Measurements from ENCODE around the gene SLC25A13. TPM values are rescaled to one million over a fixed set of nuclear protein-coding genes. Genes with fewer than 3 reads are reported as not detected.

SLC25A13 gene
- polyA plus RNA-seq, 1 of the 3 experiments (the other 2 are of a cell fraction) = 16.0 TPM

DNA sequence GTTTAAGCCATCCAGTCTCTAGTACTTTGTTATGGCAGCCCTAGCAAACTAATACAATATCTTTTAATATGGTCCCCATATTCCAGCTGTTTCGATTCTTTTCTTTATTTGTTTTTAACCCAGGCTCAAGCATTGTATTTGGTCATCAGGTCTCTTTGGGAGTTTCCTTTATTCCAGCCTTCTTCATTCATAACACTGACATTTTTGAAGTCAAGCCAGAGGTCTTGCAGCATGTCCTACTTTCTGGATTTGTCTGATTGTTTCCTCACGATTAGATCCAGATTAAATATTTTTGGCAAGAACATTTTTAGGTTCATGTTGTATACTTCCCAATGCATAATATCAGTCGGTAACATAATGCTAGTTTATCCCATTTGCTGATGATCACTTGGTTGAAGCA is 11.8 kb downstream of the SLC25A13 start:
- H3K9me3 ChIP-seq = no peaks in the 10 kb centered on the region
- peaks cover 65% of the 10 kb centered on the region for H3K79me2 ChIP-seq (ENCODE audit: insufficient read depth)
- ChIA-PET POLR2A (no interaction called here), CTCF (no interaction called here)
- H4K20me1 ChIP-seq (ENCODE audit: insufficient read depth) = peaks cover 85% of the 10 kb centered on the region
- no peak overlapping the region for H3K4me3 ChIP-seq (ENCODE audit: low read depth in 2 of 2, low read length in 1 of 2)
- H3K9ac ChIP-seq = no peak overlapping the region
- 87% methylated on average over 3 of the region's 3 CpGs for WGBS (ENCODE audit: low lambda C conversion rate)
- no peak overlapping the region for H2AFZ ChIP-seq (ENCODE audit: low read depth)
- no peaks in the 10 kb centered on the region for H3K9me2 ChIP-seq
- no peak for TF ChIP-seq SMC3 (IDR thresholded peaks at IDR 0.05; ENCODE audit: low read depth, low read length)
- TF ChIP-seq RFX5 (IDR thresholded peaks at IDR 0.05; ENCODE audit: low read length) = no peak
- TF ChIP-seq GABPA (IDR thresholded peaks at IDR 0.05; ENCODE audit: low read depth) = no peak
- no peak for TF ChIP-seq TEAD4 (IDR thresholded peaks at IDR 0.05; ENCODE audit: borderline replicate concordance, insufficient read depth)
- no peak for TF ChIP-seq YY1 (IDR thresholded peaks at IDR 0.05; ENCODE audit: low read depth)
- TF ChIP-seq, protein P1, sequence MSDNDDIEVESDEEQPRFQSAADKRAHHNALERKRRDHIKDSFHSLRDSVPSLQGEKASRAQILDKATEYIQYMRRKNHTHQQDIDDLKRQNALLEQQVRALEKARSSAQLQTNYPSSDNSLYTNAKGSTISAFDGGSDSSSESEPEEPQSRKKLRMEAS (IDR thresholded peaks at IDR 0.05; ENCODE audit: low read depth) = no peak
- TF ChIP-seq FOXM1 (IDR thresholded peaks at IDR 0.05; ENCODE audit: low read depth) = no peak
- TF ChIP-seq FOXJ3 (CRISPR knock-in tag; IDR thresholded peaks at IDR 0.05) = no peak
- no peak for TF ChIP-seq NFIC (IDR thresholded peaks at IDR 0.05; ENCODE audit: borderline replicate concordance)
- H3K4me1 ChIP-seq (ENCODE audit: control insufficient read depth in 1 of 2, insufficient read depth in 2 of 2, low read depth in 1 of 2, low read length in 1 of 2) = peaks cover 0 to 3% of the 10 kb centered on the region in 2 experiments; a peak in 2 of 4 replicates
- H3K36me3 ChIP-seq (replicated peaks in 1 of 2; ENCODE audit: control insufficient read depth in 1 of 2, insufficient read depth in 2 of 2, low read length in 1 of 2) = peaks cover 0 to 18% of the 10 kb centered on the region in 2 experiments
- H3K4me2 ChIP-seq = no peak overlapping the region
- peaks cover 3% of the 10 kb centered on the region for H3F3A ChIP-seq (replicated peaks; ENCODE audit: insufficient read depth)
- DNase-seq = no peak
- H3K27ac ChIP-seq (ENCODE audit: low read depth in 2 of 2, low read length in 1 of 2) = no peak overlapping the region
- no peaks in the 10 kb centered on the region for H3K27me3 ChIP-seq (ENCODE audit: insufficient read depth)

DNA sequence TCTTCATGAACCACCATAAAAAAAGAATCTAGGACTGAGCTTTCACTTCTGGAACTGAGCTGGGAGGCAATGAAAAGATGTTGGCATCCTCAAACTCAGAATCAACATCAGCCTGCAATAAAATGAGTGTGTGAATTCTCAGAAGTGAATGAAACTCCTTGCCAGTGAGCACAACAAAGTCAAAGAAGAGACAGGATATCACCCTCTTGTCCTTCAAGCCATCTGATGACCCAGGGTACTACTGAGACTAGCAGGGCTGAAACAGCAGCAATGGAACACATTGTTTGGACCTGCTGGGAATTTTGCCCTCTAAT is 13.0 kb downstream of the SLC25A13 start:
- Histone ChIP-seq H2AFZ (ENCODE audit: low read depth) (no peak overlapping the region), H3K9me2 (no peaks in the 10 kb centered on the region), H3K27ac (ENCODE audit: low read depth in 2 of 2, low read length in 1 of 2) (no peak overlapping the region), H4K20me1 (ENCODE audit: insufficient read depth) (peaks cover 87% of the 10 kb centered on the region), H3K27me3 (ENCODE audit: insufficient read depth) (no peaks in the 10 kb centered on the region), H3K4me2 (no peak overlapping the region), H3K4me3 (ENCODE audit: low read depth in 2 of 2, low read length in 1 of 2) (no peak overlapping the region), H3K36me3 (replicated peaks in 1 of 2; ENCODE audit: control insufficient read depth in 1 of 2, insufficient read depth in 2 of 2, low read length in 1 of 2) (peaks cover 0 to 15% of the 10 kb centered on the region in 2 experiments), H3K9me3 (no peaks in the 10 kb centered on the region), H3K79me2 (ENCODE audit: insufficient read depth) (peaks cover 54% of the 10 kb centered on the region; the same call in 1 of the 2 replicates), H3K4me1 (ENCODE audit: control insufficient read depth in 1 of 2, insufficient read depth in 2 of 2, low read depth in 1 of 2, low read length in 1 of 2) (peaks cover 6 to 8% of the 10 kb centered on the region in 2 experiments; a peak in 3 of 4 replicates), H3F3A (replicated peaks; ENCODE audit: insufficient read depth) (peaks cover 15% of the 10 kb centered on the region), H3K9ac (no peak overlapping the region)
- no peak for TF ChIP-seq RFX5 (IDR thresholded peaks at IDR 0.05; ENCODE audit: low read length)
- TF ChIP-seq SIN3A (IDR thresholded peaks at IDR 0.05; ENCODE audit: borderline replicate concordance, low read depth, low read length) = no peak
- no peak for TF ChIP-seq MEF2A (IDR thresholded peaks at IDR 0.05; ENCODE audit: borderline replicate concordance, low read depth)
- no peak for TF ChIP-seq FOXJ3 (CRISPR knock-in tag; IDR thresholded peaks at IDR 0.05)
- TF ChIP-seq TCF12 (IDR thresholded peaks at IDR 0.05) = no peak
- no peak for TF ChIP-seq TEAD4 (IDR thresholded peaks at IDR 0.05; ENCODE audit: borderline replicate concordance, insufficient read depth)
- TF ChIP-seq TAF1 (IDR thresholded peaks at IDR 0.05; ENCODE audit: borderline replicate concordance, low read depth, low read length) = no peak
- TF ChIP-seq, protein P2, sequence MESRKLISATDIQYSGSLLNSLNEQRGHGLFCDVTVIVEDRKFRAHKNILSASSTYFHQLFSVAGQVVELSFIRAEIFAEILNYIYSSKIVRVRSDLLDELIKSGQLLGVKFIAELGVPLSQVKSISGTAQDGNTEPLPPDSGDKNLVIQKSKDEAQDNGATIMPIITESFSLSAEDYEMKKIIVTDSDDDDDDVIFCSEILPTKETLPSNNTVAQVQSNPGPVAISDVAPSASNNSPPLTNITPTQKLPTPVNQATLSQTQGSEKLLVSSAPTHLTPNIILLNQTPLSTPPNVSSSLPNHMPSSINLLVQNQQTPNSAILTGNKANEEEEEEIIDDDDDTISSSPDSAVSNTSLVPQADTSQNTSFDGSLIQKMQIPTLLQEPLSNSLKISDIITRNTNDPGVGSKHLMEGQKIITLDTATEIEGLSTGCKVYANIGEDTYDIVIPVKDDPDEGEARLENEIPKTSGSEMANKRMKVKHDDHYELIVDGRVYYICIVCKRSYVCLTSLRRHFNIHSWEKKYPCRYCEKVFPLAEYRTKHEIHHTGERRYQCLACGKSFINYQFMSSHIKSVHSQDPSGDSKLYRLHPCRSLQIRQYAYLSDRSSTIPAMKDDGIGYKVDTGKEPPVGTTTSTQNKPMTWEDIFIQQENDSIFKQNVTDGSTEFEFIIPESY (IDR thresholded peaks at IDR 0.05; ENCODE audit: borderline replicate concordance, low read depth) = no peak
- TF ChIP-seq MXI1 (IDR thresholded peaks at IDR 0.05; ENCODE audit: low read depth, low read length) = no peak
- TF ChIP-seq FOXM1 (IDR thresholded peaks at IDR 0.05; ENCODE audit: low read depth) = no peak
- TF ChIP-seq, protein P3, sequence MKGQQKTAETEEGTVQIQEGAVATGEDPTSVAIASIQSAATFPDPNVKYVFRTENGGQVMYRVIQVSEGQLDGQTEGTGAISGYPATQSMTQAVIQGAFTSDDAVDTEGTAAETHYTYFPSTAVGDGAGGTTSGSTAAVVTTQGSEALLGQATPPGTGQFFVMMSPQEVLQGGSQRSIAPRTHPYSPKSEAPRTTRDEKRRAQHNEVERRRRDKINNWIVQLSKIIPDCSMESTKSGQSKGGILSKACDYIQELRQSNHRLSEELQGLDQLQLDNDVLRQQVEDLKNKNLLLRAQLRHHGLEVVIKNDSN (IDR thresholded peaks at IDR 0.05; ENCODE audit: borderline replicate concordance, low read depth) = no peak
- no peak for TF ChIP-seq FOSL2 (IDR thresholded peaks at IDR 0.05; ENCODE audit: borderline replicate concordance, low read depth)
- ChIA-PET POLR2A (no interaction called here), CTCF (interaction anchor here (0.9 kb wide), 1 partner anchor 719 kb away, joined by 4 read pairs; no protein-coding TSS in a partner anchor)
- DNase-seq = no peak
